ENCODE measurements around the gene KCNQ1.

The KCNQ1 gene

GRCh38 chr11:2425506-2425905 lies 19.3 kb upstream of the KCNQ1 start:
- DNase-seq, result no peak

GRCh38 chr11:2426221-2426620 lies 18.6 kb upstream of the KCNQ1 start:
- DNase-seq, result no peak

DNA sequence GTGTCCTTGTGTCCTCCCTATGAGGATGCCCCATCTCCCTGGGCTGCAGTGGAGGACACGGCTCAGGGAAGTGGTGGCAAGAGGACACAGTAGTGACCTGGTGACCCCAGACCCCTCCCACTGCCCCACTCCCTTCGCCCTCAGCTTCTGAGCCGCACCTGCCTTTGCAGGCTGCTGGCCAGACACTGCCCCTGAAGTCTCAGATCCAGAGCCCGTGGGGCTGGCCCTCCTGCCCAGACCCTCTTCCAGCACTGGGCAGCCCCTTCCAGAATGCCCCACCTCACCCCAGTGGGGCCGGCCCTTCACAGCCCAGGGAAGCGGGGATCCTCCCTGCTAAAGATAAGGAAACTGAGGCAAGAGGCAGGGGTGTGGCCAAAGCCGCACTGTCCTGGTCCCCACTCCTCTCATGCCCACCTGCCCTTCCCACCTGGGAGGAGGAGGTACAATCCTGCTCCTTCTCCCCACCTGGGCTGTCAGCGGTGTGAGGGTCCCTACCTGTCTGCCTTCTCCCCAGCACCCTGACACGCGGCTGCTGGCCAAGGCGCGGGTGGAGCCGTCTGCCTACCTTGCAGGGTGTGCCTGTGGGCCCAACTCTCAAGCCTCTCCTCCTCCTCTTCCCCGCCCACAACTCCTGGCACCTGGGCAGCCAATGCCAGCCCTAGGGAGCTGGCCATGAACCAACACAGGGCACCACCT lies 17.8 kb upstream of the KCNQ1 start:
- no peak for DNase-seq

DNA sequence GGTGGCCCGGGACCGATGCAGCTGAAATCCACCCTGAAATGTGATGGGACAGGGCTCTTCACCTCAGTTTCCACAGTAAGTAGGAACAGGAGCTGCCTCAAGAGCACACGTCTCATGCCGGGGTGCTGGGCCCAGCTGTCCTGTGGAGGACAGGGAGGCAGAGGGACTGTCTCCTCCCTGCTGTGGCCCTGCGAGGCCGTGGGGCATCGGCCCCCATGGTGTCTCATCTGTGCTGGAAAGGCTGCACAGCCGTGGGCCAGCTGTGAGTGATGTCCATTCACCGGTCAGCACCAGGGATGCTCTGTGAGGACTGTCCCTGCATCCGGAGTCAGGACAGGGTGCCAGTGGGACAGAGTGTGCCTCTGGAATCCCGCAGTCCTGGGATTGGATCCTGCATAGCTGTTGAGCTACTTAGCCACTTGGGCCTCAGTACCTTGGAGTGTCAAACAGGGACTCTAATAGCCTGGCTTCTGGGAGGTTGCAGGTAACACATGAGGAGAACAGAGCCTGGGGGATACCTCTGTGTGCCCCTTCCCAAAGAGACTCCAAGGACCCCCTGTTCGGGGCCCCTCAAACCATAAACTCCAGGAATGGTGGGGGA lies 17.0 kb upstream of the KCNQ1 start:
- no peak for DNase-seq

DNA sequence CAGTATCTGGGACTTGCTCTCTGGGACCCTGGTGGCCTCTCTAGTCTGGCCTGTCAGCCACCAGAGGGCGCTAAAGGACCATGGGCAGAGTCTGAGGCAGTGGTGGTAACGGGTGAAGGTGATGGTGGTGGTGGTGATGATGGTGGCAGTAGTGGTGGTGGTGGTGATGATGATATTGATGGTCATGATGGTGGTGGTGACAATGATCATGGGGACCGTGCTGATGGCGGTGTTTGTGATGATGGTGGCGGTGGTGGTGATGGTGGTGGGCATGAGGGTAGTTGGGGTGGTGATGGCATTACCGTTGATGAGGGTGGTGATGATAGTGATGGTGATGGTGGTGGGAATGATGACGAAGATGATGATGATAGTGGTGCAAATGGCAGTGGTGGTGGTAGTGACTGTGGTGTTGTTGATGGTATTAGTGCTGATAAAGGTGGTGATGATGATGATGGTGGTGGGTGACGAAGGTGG lies 16.4 kb upstream of the KCNQ1 start:
- peak; percentile 95 for DNase-seq

GRCh38 chr11:2431395-2431794 lies 13.4 kb upstream of the KCNQ1 start:
- DNase-seq, result no peak

DNA sequence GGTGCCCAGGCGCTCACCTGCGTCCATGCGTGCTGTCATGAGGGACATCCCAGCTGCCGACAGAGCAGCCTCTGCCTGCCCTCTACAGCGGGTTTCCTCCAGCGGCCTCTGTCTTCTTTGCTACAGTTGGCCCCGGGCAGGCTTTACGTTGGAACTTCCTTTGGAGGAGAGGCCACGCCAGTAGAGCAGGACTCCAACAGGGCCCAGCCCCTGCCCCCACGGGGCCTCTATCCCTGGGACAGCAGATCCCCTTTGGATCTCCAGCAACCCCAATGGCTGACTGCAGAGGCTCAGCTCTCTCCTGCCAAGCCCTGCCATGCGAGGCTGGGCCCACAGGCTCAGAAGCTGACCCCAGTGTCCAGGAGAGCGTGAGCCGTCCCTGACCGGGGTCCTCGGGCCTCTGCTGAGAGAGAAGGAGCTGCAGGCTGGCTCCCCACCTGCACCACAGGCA lies 12.6 kb upstream of the KCNQ1 start:
- no peak for DNase-seq

GRCh38 chr11:2432628-2433071 lies 12.2 kb upstream of the KCNQ1 start:
- DNase-seq, result no peak

DNA sequence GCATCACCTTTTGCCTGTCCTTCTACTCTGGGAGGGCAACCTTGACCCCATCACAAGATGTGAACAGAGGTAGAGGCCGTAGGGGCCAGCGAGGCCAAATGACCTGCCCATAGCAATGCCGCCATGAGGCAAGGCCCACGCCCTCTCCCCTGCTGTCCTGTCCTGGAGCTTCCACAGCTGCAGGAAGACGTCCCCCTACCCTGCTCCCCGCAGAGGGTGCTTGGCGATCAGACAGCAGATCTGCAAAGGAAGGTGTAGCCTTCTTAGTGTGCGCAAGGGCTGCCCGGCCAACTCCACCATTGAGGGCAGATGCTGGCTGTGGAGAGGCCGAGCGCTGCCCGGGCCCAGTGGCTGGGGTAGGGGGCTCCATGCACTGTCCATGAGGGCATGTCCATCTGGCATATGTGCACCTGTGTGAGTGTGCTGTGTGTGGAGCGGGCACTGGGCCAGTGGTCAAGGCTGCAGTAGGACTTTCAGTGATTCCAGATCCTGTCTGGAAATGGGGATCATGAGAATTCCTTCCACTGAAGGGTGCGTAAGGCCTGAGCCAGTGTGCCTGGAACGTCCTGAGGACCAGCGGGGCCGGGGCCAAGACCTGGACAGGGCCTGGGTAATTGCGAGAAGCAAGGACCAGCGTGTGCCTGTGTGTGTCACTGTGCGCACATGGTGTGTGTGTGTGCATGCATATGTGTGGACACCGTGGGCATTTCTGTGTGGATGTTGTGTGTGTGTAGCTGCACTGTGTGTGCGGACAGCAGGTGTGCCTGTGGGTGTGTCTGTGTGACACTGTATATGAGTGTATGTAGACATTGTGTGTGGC lies 11.5 kb upstream of the KCNQ1 start:
- no peak for DNase-seq

DNA sequence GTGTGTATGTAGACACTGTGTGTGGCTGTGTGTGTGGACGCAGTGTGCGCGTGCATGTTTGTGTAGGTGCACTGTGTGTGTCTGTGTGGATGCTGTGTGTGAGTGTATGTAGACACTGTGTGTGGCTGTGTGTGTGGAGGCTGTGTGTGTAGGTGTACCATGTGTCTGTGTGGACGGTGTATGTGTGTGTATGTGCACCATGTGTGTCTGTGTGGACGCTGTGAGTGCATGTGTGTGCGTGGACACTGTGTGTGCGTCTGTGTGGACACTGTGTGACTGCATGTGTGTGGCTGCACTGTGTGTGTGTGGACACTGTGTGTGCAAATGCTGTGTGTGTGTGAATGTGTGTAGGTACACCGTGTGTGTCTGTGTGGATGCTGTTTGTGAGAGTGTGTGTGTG lies 10.8 kb upstream of the KCNQ1 start:
- DNase-seq, result no peak

DNA sequence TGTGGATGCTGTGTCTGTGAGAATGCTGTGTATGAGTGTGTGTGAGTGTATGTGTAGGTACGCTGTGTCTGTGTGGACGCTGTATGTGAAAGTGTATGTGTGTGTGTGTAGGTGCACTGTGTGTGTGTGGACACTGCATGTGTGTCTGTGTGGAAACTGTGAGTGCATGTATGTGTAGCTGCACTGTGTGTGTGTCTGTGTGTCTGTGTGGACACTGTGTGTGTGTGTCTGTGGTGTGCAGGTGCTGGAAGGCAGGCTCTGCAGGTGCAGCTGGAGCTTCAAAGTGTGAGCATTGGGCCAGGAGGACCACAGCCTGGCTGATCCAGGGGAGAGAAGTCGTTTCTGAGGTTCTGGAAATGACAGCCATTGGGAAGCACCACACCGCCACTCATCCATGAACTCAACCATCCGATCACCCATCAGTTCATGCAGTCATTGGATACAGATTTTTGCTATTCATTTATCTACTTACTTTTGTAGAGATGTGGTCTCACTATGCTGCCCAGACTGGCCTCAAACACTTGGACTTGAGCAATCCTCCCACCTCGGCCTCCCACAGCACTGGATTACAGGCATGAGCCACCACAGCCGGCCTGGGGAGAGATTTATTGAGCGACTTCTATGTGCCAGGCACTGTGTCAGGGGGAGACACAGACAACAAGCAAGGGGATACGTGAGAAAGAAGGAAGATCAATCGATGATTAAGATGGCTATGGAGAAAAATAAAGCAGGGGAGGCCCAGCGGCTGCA lies 10.1 kb upstream of the KCNQ1 start:
- DNase-seq, result no peak

GRCh38 chr11:2435288-2436012 lies 9.4 kb upstream of the KCNQ1 start:
- no peak for DNase-seq

DNA sequence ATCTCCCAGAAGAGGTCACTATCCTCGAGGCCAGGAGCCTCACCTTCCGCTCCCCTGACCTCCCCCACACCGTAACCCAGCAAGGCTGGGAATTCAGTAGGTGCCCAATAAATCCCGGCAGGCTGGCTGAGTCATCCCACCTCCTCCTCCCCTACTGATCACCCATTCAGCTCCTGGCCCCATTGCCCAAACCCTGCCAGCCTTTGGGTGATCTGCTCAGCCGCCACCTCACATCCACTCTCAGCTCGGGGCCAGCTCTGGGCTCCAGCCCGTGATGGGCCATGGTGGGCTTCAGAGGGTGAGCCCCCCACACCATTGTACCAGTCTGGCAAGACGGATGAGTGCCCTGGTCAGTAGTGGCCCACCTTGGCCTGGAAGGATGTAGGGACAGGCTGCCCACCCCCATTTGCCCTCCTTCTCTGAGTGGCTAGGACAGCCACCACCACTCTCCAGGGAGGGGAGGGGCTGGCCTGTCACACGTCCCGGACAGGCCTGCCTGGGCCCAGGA lies 8.7 kb upstream of the KCNQ1 start:
- DNase-seq, result no peak

DNA sequence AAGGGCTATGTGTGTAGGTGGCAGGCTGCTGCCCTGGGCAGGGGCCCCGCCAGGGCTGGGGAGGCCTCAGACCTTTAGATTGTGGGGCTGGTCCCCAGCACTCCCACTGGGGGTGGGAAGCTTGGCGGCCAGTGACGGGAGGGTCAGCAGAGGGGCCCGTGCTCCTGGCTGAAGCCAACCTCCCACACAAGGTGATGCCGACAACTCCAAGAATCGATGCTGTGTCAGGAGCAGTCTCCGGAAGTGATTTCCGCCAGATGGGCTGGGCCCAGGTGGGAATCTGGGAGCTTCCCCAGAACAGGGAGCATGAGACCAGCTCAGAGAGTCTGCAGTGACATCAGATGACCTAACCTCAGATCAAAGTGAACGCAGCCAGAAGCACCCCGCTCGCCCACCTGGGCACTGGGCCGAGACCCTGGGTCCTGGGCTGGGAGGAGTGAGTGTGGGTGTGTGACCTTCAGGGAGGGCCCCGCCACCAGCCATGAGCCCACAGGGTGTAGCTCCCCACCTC lies 8.2 kb upstream of the KCNQ1 start:
- DNase-seq, result no peak

GRCh38 chr11:2437516-2437915 lies 7.3 kb upstream of the KCNQ1 start:
- no peak for DNase-seq

DNA sequence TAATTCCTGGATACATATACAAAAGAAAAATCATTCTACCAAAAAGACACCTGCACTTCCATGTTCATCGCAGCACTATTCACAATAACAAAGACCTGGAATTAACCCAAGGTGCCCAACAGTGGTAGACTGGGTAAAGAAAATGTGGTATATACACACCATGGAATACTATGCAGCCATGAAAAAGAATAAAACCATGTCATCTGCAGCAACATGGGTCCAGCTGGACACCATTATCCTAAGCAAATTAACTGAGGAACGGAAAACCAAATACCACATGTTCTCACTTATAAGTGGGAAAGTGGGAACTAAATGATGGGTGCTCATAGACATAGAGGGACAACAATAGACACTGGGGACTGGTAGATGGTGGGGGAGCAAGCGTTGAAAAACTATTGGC lies 5.0 kb upstream of the KCNQ1 start:
- DNase-seq, result no peak

- DNase-seq, result no peak
Observed at GRCh38 chr11:2440646-2441045, 4.2 kb upstream of the KCNQ1 start.

- no peak for DNase-seq
Observed at GRCh38 chr11:2441171-2441570, 3.6 kb upstream of the KCNQ1 start.

- DNase-seq, result no peak
Observed at GRCh38 chr11:2442589-2442988, 2.2 kb upstream of the KCNQ1 start.

DNA sequence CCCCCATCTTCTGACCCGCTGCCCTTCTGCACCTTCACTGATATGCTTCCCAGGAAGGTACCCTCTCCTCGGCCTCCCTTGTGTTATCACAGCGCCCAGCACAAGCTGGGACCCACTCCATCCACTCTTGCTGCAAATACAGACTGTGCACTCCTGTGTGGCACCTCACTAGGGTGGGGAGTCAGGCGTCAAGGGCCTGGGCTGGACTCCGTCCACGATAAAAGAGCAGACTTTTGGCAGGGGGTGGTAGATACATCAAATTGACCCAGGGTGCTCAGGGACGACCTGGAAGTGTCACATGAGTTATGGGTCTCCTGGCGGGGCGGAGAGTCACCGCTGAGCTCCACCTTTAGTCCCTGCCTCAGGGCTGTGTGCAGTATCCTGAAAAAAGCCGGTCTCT lies 1.4 kb upstream of the KCNQ1 start:
- DNase-seq, result no peak

DNA sequence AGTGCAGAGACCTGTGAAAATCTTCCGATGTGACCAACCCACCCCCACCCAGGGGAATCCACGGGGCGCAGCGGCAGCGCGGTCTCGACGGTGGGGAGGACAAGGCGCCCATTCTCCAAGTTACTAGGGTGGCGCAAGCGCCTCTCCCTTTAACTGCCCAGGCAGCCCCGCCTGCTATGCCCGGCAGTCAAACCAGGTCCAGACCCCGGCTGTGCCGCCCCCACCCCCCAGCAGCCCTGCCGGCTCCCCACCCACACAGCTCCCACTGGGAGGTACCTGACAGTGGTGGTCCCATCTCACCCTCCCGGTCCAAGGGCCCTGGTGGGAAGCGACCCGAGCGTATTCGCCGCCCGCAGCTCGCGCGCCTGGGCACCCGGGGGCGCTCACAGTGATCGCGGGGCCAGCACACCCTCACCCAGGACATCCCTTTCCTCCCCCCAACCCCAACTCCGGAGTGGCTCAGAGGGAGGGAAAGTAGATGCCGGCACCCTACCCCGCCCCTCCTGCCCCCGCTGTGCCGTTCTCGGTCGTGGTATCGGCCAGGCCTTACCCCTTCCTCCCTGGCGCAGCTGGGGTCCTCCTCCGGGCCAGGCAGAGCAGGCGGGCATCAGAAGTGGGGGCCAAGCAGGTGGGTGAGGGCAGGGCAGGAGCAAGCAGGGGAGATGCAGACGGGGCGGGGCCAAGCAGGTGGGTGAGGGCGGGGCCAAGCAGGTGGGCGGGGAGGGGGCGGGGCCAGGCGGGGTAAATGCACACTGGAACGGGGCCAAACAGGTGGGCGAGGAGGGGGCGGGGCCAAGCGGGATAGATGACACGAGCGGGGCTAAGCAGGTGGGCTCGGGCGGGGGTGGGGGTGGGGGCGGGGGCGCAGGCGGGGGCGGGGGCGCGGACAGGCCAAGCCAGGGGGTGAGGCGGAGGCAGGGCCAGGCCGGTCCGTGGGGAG lies 657 bp upstream of the KCNQ1 start, which contains the start of gene TRPM5:
Gene TRPM5 (minus strand): TSS at position 634 of the 940 bp plus-strand sequence. CDS start 21,478 bp downstream, outside the sequence.
- peak; percentile 84 for DNase-seq

Data from 8988T (cell line).